HG02840 (cell line): ENCODE measurements around the gene ATP7B.
"Not testable (repeated sequence)": the region's sequence is repeated elsewhere in the genome, so short reads cannot be mapped to it uniquely, and the experiment has no call there.

Experiments
- ATAC-seq: cut with Tn5 transposase; IDR thresholded peaks from one replicate; pipeline ENCODE4 v1.9.1; 2021; ENCODE audit warnings: mild to moderate bottlenecking, moderate library complexity, moderate number of reproducible peaks; ENCODE audit not compliant: unreplicated experiment, low FRiP score

Gene ATP7B

GRCh38 chr13:52010890-52011631, at the start of gene ATP7B:
Gene ATP7B, minus strand, starts transcription at chr13:52011450. Its CDS starts 113 bp downstream, at chr13:52011337.
- peak; percentile 2 for ATAC-seq

GRCh38 chr13:52053460-52053859, 42.2 kb upstream of the ATP7B start:
- no peak for ATAC-seq

GRCh38 chr13:52051400-52051799, 40.1 kb upstream of the ATP7B start:
- ATAC-seq: no peak

- no peak for ATAC-seq
Measured at GRCh38 chr13:52048516-52048915, 37.3 kb upstream of the ATP7B start.

DNA sequence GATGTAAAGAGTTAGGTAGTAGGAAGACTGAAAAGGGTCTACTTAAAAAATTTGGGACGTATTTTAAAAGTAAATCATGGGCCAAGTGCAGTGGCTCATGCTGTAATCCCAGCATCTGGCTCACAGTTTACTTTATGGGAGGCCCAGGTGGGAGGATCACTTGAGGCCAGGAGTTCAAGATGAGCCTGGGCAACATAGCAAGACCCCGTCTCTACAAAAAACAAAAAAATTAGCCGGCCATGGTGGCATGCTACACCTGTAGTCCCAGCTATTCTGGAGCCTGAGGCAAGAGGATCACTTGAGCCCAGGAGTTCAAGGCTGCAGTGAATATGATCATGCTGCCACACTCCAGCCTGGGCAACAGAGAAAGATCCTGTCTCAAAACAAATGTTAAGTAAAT, 36.2 kb upstream of the ATP7B start:
- ATAC-seq: no peak

- ATAC-seq: no peak
Measured at GRCh38 chr13:52043675-52044074, 32.4 kb upstream of the ATP7B start.

- no peak for ATAC-seq
Measured at GRCh38 chr13:52036037-52036436, 24.8 kb upstream of the ATP7B start.

DNA sequence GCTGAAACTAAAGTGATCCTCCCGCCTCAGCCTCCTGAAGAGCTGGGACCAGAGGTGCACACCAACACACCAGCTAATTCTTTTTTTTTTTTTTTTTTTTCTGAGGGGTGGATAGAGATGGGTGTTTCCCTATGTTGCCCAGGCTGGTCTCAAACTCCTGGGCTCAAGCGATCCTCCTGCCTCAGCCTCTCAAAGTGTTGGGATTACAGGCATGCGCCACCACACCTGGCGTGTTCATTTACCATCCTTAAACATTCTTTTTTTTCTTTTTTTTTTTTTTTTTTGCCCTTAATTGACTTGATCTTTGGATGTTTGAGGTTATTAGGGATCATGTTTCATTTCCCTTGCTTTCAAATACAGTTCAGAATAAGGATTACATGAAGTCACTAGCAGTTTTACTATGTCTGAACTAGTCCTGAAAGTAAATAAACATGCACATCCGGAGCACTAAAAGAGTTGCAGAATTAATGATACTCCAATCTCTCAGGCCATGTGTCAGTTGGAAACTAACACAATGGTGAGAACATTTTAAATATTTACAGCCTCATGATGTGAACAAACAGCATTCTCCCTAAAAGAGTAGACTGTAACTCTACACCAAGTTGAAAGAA, 23.5 kb upstream of the ATP7B start:
- ATAC-seq: no peak

DNA sequence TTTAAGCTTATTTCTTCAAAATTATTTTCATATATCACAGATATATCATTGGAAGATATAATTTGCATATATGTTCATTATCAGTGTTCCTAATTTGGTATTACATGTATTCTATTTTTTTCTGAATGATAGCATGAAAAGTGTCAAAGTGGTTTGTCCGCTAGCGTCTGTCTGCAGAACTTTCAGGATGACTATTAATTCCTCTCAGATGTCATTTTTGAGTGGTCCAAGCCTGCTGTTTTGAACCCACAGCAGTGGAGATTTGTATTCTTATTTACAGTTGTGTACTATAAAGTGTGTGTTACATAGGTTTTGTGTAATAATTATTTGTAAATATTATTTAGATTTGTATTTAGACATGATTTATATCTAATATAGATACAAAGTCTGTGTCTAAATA, 21.8 kb upstream of the ATP7B start:
- ATAC-seq: no peak

DNA sequence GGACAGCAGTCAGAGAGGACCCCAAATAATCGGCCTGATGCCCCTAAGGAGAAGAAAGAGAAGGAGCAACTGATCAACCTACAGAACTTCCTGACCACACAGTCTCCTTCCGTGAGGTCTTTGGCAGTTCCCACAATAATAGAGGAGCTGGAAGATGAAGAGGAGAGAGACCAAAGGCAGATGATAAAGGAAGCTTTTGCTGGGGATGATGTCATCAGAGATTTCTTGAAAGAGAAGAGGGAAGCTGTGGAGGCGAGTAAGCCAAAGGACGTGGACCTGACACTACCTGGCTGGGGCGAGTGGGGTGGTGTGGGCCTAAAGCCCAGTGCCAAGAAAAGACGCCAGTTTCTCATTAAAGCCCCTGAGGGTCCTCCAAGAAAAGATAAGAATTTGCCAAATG, 19.2 kb upstream of the ATP7B start:
- not testable (repeated sequence) for ATAC-seq

DNA sequence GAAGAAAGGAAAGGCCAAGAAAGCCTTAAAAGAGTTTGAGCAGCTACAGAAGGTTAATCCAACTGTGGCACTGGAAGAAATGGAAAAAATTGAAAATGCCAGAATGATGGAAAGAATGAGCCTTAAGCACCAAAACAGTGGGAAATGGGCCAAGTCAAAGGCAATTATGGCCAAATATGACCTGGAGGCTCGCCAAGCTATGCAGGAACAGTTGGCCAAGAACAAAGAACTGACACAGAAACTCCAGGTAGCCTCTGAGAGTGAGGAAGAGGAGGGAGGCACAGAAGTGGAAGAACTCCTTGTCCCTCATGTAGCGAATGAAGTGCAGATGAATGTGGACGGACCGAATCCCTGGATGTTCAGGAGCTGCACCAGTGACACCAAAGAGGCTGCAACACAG, 18.3 kb upstream of the ATP7B start:
- ATAC-seq: no peak

GRCh38 chr13:52027832-52028231, 16.6 kb upstream of the ATP7B start:
- ATAC-seq: no peak

DNA sequence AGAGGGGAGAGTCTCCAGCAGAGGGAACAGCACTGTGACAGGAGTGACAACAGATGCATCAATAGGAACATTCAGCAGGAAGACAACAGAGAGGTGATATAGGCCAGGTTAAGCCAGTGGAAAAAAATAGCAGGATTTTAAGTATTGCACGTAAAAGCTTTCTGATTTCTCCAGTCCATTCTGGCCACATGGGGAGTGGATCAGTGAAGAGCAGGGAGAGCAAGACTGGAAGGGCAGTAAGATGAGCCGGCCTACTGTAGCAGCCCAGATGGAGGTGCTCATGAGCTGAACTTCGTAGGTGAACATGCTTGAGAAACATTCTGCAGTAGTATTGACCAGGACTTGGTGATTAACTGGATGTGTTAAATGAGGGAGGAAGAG, 15.0 kb upstream of the ATP7B start:
- no peak for ATAC-seq

DNA sequence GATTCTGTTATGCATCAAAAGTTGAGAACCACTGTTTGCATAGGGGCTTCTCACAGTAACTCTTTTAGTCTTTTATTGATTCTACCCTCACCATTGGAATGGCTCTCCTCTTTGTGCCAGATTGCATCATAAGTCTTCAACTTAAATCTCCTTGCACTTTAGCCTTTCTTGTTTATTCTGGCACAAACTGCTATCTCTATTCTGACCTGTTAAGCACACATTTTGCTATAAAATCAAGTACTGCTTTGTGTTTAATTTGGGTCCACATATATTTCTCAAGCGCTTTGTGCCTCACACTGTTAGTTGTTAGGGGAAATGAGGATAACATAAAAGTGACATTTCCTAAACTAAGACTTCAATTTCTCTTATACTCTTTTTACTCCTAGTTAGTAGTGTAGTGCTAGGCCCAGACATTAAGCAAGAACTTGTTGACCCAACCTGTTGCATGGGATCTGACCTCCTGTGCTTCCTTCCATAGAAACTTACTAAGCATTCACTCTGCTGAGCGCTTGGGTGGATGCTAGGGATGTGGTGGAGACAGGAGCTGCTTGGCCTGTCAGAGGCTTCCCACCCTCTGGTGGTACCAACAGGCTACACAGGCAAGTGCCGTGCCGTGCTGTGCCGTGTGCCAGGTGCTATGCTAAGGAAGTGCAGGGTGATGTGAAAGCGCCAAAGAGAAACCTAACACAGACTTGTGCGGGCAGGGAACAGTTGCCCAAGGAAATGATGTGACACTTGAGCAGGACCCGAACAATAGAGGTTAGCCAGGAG, 14.4 kb upstream of the ATP7B start:
- no peak for ATAC-seq

GRCh38 chr13:52024481-52024880, 13.2 kb upstream of the ATP7B start, which contains the start of gene UTP14C:
Gene UTP14C, plus strand, starts transcription at chr13:52024691. Its CDS starts 4,114 bp downstream, at chr13:52028805.
- ATAC-seq: no peak

DNA sequence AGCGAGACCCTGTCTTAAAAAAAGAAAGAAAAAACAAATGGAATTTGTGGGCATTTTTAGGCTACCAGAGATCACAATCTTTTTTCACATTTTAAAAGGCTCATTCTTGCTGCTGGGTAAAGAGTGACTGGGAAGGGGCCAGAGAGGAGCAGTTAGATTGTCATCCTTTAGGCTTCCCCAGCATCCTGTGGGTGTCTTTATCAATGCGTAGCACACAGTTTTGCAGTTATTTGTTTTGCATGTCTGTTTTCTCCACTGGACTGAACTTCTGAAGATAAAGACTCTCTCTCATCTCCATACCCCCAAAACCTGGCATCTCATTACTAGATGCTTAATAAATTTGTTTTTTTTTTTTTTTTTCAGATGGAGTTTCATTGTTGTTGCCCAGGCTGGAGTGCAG, 11.1 kb upstream of the ATP7B start:
- ATAC-seq: no peak

GRCh38 chr13:52020191-52020590, 8.9 kb upstream of the ATP7B start:
- no peak for ATAC-seq

DNA sequence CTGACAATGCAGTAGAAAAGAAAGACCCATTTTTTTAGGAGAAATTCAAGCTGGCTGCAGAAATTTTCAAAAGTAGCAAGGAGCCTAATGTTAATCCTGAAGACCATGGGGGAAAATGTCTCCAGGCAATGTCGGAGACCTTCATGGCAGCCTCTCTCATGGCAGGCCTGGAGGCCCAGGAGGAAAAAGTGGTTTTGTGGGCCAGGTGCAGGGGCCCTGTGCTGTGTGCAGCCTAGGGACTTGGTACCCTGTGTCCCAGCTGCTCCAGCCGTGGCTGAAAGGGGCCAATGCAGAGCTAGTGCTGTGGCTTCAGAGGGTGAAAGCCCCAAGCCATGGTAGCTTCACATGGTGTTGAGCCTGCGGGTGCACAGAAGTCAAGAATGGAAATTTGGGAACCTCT, 5.0 kb upstream of the ATP7B start:
- ATAC-seq: no peak

GRCh38 chr13:52012512-52012836, 1.2 kb upstream of the ATP7B start:
- no peak for ATAC-seq

DNA sequence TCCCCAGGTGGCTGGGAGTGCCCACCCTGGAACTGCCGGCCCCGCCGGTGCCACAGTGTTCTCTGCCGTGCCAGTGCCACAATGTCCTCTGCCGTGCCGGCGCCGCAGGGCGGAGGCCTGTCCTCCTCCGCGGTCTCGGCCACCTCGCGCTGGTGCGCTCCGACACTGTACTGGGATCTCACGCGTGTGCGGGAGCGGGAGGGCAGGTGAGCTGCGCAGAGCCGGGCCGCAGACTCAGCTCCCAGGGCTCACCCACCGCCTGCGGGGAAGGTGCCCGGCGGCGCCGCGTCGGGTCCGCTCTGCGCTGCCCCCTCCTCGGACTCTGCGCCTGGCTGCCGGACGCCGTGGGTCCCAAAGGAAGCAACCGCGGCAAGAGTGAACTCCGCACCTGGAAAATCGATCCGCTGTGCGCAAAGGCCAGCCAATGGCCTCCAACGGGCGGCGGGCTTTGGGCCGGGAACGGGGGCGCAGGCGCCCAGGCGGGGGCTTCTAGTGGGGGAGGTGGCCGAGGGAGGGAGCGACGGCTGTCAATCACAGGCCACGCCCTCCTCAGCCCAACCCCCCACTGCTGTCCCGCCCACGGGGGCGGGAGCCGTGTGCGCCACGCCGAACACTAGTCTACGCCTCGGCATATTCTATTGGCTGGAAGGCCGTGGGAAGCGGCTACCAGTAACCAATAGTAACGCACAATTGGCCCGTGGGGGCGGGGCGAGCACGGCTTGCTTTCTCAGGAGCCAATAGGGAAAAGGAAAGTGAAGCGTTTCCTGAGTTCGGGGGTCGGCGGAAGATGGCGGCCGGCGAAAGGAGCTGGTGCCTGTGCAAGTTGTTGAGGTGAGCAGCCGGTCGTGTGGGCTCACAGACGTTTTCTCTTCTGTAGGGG, 622 bp upstream of the ATP7B start, which contains the start of gene ALG11:
Gene ALG11 (plus strand): TSS at position 767 of the 880 bp plus-strand sequence. CDS start 21 bp downstream, at position 788.
- ATAC-seq: peak; percentile 99
